Measurements from ENCODE around the gene TUB. TPM values are rescaled to one million over a fixed set of nuclear protein-coding genes. Genes with fewer than 3 reads are reported as not detected.

TUB gene, protein sequence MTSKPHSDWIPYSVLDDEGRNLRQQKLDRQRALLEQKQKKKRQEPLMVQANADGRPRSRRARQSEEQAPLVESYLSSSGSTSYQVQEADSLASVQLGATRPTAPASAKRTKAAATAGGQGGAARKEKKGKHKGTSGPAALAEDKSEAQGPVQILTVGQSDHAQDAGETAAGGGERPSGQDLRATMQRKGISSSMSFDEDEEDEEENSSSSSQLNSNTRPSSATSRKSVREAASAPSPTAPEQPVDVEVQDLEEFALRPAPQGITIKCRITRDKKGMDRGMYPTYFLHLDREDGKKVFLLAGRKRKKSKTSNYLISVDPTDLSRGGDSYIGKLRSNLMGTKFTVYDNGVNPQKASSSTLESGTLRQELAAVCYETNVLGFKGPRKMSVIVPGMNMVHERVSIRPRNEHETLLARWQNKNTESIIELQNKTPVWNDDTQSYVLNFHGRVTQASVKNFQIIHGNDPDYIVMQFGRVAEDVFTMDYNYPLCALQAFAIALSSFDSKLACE
- total RNA-seq, result 1.7 and 1.8 TPM in 2 replicates

DNA sequence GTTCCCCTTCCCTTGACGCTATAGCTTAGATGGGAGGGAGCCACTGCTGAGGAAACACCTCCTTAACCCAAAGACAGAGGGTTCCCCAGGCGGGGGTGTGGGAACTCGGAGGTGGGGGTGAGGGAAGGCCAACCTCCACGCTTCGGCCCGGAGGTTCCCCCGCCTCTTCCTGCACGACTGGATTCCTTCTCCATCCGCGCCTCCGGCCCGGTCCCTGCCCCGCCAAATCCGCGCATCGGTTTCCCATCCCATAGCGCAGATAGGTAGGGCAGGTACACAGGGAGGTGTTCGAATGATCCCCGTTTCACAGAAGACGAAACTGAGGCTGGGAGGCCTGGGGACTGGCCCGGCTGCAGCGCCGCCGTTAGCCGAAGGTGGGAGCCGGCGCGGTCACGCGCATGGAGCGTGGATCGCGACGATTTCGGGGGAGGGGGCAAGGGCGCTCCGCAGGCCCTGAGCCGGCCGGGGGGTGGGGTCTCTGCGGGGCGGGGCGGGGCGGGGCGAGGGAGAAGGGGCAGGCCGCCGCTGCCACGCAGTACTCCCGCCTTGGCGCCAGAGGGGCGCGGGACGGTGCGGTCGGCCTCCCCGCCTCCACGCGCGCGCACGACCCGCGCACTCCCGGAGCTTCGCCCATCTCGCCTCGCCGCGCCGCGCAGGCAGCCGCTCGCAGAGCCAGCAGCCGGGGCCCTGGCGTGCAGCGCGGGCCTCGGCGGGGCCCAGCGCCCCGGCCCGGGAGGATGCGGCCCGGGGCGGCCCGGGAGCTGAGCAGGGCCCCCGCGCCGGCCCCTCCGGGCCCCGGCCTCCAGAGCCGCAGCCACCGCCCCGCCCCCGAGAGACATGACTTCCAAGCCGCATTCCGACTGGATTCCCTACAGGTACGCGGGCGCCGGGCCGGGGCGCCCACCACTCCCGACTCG, at the start of gene TUB:
Gene TUB (plus strand): TSS at position 538 of the 917 bp plus-strand sequence. CDS start 300 bp downstream, at position 838.
- DNase-seq (ENCODE audit: extremely low read depth, low read depth, low spot score), result no peak

DNA sequence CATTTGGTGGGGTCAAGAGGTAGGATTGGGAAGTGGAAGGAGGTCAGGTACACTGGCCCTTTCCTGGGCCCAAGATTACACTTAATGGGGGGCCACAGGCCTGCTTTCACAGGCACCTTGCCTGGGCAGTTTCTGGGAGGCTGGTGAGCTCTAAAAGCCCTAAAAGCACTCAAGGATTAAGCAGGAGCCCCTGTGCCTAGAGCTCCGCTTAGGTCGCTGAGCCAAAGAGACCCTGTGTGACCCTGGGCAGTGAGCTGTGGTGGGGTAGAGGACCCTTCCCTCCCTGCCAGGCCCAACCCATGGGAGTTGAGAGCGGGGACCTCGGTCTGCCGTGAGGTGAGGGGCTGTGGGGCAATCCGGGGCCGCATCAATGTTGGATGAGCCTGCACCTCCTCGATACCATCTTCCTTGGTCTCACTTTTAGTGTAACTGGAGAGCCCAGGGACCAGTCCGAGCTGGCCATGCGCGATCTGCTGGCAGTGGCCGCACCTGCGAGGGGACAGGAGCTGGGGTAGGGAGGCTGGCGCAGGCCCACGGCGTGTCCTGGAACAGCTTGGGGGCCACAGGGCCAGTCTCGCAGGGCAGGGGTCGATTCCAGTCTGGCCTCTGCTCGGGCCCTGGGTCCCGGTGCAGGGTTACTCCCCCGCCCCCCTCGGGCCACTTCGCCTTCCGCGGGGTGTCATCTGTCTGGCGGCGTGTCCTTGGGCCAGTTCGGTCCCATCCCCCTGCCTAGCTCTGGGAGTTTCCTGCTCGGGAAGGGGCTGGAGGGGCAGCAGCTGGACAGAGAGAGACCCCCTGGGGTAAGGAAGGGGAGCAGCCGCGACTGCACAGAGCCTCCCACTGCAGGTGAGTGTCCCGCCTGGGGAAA, 49.5 kb upstream of the TUB start:
- DNase-seq (ENCODE audit: extremely low read depth, low read depth, low spot score), result no peak

DNA sequence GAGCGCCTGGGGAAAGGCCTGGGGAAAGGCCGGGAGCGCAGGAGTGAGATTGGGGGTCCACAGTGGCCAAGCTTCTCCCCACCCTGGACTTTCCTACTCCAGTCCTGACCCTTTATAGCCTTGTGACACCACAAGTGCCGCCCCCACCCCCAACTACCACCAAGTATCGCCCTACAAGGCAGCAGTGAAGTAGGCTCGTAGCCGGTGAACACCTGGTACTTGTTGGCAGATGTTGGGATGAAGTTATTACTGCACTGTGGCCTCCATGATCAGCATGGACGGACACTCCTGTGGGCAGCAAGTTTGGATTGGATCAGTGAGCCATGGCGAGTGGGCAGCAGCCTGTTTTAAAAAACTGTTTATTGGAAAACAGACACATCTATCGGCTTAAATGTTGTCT, 48.9 kb upstream of the TUB start:
- DNase-seq (ENCODE audit: extremely low read depth, low read depth, low spot score), result no peak

DNA sequence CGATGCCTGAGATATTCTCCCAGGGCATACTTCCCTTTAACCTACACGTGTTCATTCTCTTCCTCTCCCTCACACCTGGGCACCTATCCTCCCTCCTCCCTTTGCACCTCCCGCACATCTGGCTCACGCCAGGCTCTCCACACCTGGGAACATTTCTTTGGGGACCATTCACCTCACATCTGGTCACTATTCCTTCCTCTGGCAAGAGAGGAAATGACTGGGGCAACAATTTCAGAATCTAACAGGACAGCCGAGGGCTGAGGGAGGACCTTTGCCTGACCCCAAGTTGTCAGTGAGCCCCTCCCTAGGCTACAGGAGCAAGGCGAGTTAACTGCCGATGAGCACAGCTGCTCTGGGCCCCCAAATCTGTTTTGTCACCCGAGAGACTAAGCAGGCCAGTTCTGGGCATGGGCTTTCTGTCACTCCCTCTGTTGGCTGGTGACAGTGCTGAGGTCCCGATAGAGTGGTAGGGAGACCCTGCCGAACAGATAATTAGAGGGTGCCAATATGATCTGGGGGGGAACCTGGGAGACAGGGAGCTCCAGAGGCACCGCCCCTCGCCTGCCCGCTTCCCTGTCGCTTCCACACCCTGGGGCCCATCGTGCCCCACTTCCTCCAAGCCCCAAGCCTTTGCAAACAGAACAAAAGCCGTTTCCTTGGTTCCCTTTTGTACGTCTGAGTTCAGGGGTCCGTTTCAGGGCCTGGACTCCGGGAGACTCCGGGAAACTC, 48.3 kb upstream of the TUB start:
- no peak for DNase-seq (ENCODE audit: extremely low read depth, low read depth, low spot score)

DNA sequence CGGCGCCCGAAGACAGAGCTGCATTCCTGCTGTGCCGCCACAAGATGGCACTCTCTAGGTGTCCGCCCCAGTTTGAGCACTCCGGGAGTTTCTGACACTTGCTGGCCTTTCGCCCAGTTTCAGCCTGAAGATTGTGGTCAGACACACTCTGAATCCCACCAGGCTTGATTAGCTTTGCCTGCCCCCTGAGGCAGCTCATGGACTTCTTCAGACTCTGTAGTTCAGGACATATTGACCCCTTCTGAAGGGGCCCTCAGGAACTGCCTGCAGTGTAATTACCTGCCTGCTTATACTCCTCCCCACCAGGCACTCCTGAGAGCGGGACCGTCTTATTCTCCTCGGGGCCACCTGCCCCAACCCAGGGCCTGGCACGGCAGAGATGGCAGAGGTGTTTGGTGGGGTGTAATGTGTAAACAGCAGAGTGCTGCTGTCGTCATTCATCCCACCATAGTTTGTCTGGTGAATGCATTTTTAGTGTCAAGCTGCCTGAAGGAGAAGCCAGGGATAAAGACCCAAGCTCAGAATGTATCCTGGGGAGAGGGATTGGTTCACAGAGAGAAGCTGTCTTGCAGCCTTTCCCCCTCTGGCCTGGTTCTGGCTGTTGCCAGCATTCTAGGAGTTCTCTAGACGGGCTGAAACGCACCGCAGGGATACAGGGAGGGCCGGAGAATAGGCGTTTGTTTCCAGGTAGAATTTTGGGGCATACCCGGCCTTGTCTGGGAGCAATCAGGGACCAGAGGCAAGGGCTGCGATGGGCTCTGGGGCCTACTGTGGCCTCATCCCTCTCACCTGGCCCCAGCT, 47.5 kb upstream of the TUB start:
- DNase-seq (ENCODE audit: extremely low read depth, low read depth, low spot score), result no peak

DNA sequence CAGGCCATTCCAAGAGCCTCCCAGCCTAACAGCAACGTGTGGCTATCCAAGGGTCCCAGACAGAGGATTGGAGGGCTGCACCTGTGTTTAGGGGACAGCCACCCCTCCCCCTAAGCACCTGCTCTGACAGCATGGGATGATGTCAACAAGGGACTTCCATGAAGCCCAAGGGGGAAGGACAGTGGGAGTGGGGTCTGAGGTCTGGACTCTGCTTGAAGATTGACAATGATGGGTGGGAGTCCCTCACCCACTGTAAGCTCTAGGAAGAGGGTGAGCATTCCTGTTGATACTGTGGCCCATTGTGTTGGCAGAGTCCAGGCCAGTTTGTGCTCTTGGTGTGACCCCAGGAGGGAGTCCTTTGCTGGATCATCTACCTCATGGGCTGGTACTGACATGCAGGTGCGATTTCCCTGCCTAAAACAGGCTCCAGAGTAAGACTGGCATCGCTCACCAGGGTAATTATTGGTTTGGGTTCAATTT, 46.9 kb upstream of the TUB start:
- no peak for DNase-seq (ENCODE audit: extremely low read depth, low read depth, low spot score)

DNA sequence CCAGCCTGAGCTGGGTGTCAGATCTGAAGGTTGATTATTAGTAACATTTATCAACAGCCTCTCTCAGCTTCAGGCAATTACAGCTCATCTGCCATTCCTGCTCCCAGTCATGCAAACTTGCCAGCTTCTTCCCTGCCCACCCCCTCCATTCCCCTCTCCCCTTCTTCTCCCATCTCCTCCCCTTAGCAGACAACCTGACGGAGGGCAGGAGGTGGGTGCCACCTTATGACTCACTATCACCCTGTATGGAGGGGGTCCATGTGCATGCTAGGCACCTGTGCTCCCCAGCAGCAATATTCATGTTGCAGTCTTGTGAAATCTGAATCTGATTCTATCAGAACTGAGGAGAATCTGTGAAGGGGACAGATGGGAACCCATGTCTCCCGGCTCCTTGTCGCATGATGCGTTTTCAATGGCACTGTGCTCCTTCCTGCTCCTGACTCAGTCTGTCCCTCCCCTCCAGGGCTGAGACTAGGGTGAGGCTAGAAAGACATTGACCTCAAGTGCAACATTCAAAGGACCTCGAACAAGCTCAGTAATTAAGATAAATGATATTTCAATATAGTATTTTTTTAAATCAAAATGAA, 46.3 kb upstream of the TUB start:
- DNase-seq (ENCODE audit: extremely low read depth, low read depth, low spot score), result no peak

DNA sequence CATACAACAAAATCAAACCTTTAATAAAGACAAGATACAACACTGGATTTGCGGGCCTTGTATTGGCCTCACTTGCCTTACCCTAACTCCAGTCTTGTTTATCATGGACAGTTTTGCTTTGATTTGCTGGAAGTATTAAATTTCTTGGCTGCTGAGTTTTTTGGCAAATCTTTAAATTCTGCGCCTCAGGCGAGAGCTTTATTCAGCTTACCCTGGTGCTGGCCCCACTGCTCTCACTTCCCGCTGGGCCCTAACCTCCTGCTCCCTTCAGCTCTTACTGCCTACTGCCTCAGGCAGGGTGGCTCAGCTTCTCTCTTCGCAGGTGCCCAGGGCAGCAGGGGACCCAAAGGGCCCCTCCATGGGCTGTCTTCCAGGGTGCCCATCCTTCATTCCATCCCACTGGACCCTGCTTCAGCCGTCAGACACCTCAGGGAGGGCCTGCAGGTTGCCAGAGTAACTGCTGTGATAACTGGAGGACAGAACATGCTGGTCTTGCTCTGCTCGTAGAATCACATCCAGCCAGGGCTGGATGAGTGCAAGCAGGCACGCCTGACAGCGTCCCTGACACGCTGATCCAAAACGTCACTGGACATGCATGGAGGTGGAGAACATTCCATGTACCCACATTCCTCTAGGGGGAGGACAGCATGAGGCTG, 45.7 kb upstream of the TUB start:
- no peak for DNase-seq (ENCODE audit: extremely low read depth, low read depth, low spot score)

DNA sequence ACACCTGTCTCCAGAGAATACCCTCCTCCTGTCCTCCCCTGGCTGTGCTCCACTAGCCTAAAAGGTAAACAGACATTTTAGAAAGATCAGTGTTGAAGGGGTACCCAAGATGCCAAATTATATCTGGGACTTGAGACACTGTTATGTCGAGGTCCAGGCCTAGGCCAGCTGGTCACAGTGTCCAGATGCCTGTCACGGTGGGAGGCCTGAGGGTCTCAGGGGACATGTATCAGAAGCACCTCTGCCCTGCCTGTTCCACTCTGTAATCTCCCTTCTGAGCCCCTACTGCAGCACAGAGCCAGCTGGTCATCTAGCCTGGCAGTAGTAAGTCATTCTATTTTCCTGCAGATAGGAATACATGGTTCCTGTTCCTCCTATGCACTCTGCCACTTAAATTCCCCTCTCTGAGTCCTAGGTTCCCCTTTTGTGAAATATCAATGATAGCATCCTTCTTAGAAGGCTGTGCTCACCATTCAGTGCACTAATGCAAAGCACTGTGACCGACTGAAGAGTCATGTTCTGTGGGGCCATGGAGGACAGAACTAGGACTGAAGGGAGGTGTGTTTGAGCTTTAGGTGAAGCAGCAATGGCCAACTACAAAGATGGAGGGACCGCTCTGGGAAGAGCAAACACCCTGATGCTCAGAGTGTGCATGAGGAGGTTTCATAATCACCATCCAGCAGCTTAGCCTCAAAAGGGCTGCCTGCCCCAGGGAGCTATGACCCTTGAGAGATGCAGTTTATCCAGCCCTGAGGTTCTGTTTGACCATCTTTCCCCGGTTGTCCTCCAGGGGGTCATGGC, 44.8 kb upstream of the TUB start:
- no peak for DNase-seq (ENCODE audit: extremely low read depth, low read depth, low spot score)

DNA sequence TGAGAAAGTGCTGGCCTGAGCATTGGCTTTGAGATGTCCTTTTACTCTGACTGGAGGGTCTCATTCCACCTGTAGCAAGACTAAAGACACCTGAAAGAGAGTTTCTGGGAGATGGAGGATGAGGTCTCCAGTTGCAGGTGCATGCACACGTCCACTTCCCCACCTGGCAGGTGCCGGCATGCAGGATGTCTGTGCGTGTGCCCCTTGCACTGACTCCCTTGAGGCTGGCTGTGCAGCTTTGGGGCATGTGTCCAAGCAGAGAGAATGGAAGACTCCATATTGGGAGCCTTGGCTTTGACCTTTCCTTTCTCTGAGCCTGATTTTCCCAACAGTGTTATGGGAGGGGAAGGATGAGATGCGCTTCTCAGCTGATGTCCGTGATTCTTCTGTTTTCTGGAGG, 44.0 kb upstream of the TUB start:
- no peak for DNase-seq (ENCODE audit: extremely low read depth, low read depth, low spot score)

DNA sequence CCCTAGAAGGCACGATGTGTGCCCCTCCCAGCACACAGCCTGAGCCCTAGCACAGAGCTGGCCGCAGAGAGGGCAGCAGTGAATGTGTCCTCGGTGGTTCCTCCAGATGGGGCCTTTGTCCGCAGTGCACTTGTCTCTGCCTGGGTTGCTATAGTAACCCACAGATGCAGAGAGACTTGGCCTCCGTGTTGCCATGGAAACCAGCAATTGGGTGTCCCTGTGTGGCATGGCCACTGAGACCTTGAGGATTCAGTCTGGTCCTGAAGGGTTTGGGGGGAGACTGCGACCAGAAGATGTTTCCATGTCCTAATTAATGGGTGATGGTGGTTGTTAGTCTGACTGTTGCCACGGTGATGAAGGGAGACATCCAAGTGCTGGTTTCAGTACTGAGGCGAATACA, 42.6 kb upstream of the TUB start:
- no peak for DNase-seq (ENCODE audit: extremely low read depth, low read depth, low spot score)

DNA sequence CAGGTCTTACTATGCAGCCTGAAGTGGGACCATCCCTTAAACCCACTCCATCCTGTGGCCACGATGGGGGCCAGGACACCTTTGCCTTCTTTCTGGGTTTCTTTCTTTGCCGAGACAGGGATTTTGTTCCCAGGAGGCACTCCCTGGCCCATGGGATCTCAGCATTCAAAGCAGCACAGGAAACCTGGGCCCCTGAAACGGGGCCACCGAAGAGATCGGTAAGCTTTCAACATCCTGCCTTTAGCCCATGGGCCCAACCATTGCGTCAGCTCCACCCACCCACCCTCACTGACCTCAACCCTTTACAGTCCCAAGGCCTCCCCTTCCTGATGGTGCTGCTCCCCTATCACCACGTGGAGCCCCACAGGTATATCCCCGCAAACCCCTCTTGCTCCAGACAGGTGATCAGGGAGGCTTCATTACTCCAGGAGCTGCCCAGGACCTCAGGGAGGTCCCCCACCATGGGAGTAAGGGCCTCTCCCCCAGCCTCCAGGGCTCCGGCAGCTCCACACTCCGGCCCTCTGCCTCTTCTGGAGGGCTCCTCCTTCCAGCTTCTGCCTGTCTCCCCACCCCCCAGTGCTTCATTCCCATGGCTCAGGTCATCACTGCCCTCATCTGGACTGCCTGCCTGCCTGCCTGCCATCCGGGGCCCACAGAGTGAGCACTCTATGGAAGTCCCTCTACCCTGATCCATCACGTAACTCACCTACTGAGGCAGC, 42.0 kb upstream of the TUB start:
- no peak for DNase-seq (ENCODE audit: extremely low read depth, low read depth, low spot score)

DNA sequence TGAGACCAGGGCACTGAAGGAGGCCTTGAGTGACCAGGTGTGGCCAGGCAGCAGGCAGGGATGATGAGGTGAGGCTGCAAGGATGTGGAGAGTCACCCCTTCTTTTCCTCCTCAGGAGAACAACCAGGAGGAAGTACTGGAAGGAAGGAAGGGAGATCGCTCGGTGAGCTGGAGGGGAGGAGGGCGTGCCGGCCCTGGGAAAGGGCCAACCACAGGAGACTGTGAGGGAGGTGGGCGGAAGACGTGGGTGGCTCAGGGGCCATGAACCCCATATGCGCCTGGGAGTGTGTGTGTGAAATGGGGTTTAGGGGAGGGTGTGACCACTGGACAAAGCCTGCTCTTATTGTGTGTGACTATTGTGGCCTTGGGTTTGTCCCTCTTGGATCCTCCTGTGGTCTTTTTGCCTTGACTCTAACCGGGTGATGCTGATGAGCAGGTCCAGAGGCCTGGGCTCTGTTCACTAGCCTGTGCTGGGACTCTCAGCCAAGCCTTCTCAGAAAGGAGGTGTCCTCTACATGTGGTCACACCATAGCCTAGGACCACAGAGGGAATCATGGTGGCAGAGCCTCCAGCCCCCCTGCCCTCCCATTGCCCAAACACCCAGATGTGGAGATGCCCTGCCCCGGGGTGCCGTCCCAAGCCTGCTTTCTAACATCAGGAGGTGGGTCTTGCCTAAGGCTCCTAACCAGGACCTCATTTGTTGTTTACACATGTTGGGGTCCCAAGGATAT, 41.3 kb upstream of the TUB start:
- no peak for DNase-seq (ENCODE audit: extremely low read depth, low read depth, low spot score)

DNA sequence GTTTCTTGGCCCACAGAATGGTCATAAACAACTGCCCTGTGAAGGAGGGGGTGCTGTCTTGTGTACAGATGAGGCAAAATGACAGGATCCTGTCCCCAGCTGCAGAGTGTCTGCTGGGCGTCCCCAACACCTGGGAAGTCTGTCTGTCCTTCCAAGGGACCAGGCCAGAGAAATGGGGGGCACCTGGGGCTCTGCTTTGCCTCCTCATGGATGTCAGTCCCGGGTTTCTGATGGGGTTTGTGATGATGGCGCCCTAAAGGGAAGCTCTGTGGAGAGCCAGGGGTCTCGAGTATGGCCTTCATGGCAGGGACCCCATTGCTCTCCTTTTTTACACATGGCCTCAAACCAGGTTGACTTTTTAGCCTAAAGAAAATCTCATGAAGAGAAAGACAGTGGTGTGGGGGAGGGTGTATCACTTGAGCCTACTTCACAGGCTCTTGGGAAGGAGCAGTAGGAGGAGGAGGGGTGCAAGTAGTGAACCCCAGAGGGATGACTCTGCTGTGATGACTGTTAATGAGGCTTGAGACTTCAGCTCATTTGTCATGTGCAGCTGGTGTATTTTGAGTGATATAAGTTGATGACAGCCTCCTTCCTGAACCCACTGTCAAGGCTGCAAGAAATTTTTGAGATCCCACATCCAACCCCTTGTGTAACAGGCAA, 40.6 kb upstream of the TUB start:
- DNase-seq (ENCODE audit: extremely low read depth, low read depth, low spot score), result no peak

DNA sequence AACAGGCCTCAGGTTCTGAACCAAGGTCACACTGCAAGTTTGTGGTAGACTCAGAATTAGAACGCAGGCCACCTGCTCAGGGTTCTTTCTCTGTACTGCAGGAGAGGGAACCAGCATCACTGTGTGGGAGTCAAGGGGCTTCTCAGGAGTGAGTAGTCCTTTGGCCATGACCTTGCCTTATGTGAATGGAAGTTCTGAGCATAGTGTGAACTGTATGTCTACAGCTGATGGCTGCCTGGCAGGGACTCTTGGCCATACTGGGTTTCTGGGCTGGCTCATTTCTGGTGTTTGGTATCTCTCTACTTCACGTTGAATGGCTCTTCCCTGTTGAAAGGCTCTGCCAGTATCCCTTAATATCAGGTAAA, 40.1 kb upstream of the TUB start:
- DNase-seq (ENCODE audit: extremely low read depth, low read depth, low spot score), result no peak

DNA sequence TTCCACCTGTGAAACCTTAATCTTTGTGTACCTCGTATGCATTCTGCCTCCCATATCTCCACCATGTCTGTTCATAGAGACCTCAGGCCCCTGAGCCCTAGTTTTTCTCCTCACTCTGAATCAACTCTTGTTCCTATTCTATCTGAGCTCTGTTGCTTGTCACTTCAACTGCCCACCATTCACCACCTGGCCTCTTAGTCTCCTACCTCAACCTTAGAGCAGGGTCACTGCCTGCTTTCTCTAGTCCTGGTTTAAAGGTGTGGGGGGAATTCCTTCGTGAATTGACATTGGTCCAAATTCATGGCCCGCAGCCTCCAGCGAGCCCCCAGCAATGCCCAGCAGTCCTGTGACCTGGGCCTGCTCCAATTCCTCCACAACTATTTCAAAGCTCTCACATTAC, 39.4 kb upstream of the TUB start:
- no peak for DNase-seq (ENCODE audit: extremely low read depth, low read depth, low spot score)
